SH-SY5Y (cell line): ENCODE results near the gene UTY.

Source experiments
- GATA2 ChIP-seq: IDR thresholded peaks from 2 replicates; pipeline ENCODE4 v1.6.1; 2011; ENCODE audit warnings: mild to moderate bottlenecking, low read depth, low read length
- GATA3 ChIP-seq: IDR thresholded peaks from 2 replicates; pipeline ENCODE4 v1.6.1; 2011; ENCODE audit warnings: low read depth, mild to moderate bottlenecking, low read length, moderate library complexity

Gene UTY

GRCh38 chrY:13435968-13436937, 43.6 kb downstream of the UTY start:
- TF ChIP-seq GATA3 (no peak), GATA2 (no peak)

GRCh38 chrY:13435206-13435967, 44.4 kb downstream of the UTY start:
- TF ChIP-seq GATA3 (no peak), GATA2 (no peak)

- TF ChIP-seq GATA3 (no peak), GATA2 (no peak)
Observed at GRCh38 chrY:13432293-13433025, 47.4 kb downstream of the UTY start.

GRCh38 chrY:13429551-13429950, 50.3 kb downstream of the UTY start:
- TF ChIP-seq GATA2 (no peak), GATA3 (no peak)

- TF ChIP-seq GATA3, result no peak
Observed at GRCh38 chrY:13423281-13423732, 56.5 kb downstream of the UTY start.

- TF ChIP-seq GATA2 (no peak), GATA3 (no peak)
Observed at GRCh38 chrY:13416869-13417661, 62.8 kb downstream of the UTY start.

- TF ChIP-seq GATA3 (no peak), GATA2 (no peak)
Observed at GRCh38 chrY:13415556-13415955, 64.3 kb downstream of the UTY start.

- TF ChIP-seq GATA2 (no peak), GATA3 (no peak)
Observed at GRCh38 chrY:13398876-13399275, 81.0 kb downstream of the UTY start.

- TF ChIP-seq GATA3, result no peak
- no peak for TF ChIP-seq GATA2
Observed at GRCh38 chrY:13381110-13381683, 98.6 kb downstream of the UTY start.

- TF ChIP-seq GATA3 (no peak), GATA2 (no peak)
Observed at GRCh38 chrY:13370868-13371800, 108.7 kb downstream of the UTY start.

- TF ChIP-seq GATA3, result no peak
- no peak for TF ChIP-seq GATA2
Observed at GRCh38 chrY:13370245-13370644, 109.6 kb downstream of the UTY start.

GRCh38 chrY:13368513-13368845, 111.4 kb downstream of the UTY start:
- TF ChIP-seq GATA2 (no peak), GATA3 (no peak)

GRCh38 chrY:13363641-13364040, 116.2 kb downstream of the UTY start:
- TF ChIP-seq GATA2 (no peak), GATA3 (no peak)
